Progenitor cell of endocrine pancreas (in vitro differentiated cells): ENCODE data around the gene CISD1. TPM values are rescaled to one million over a fixed set of nuclear protein-coding genes. Genes with fewer than 3 reads are reported as not detected.
A peak's percentile ranks its signal among the peaks of the same experiment; 100 is the strongest.

Experiments
- DNase-seq: peaks from one replicate; pipeline ENCODE4 v3.0.0; 2021; ENCODE audit warnings: low spot score; ENCODE audit not compliant: unreplicated experiment
- H3K27ac Mint-ChIP-seq: 2 replicates; pipeline ENCODE4 v1.8.0; 2021; ENCODE audit warnings: mild to moderate bottlenecking, moderate library complexity, mixed read lengths
- H3K27me3 Mint-ChIP-seq: 2 replicates; pipeline ENCODE4 v1.8.0; 2021; ENCODE audit warnings: mixed read lengths
- H3K36me3 Mint-ChIP-seq: 2 replicates; pipeline ENCODE4 v1.8.0; 2022; ENCODE audit warnings: mixed read lengths; ENCODE audit not compliant: insufficient read depth
- H3K4me1 Mint-ChIP-seq: 2 replicates; pipeline ENCODE4 v1.8.0; 2021; ENCODE audit warnings: low read depth, mixed read lengths
- H3K4me3 Mint-ChIP-seq: 2 replicates; pipeline ENCODE4 v1.8.0; 2021; ENCODE audit warnings: low read depth, mild to moderate bottlenecking, moderate library complexity, mixed read lengths
- H3K9me3 Mint-ChIP-seq: 2 replicates; pipeline ENCODE4 v1.8.0; 2021; ENCODE audit warnings: low read depth, mixed read lengths
- total RNA-seq: library from RNA; stranded (reverse); gene quantifications from 2 replicates; pipeline ENCODE4 v1.2.1, GENCODE V29; 2021
- TF ChIP-seq, protein P1 (sequence below): fragments of 200-600 bp; sonication (generic); IDR thresholded peaks from one replicate; pipeline ENCODE4 v1.5.0; 2021; ENCODE audit warnings: antibody characterized with exemption, mild to moderate bottlenecking; ENCODE audit not compliant: unreplicated experiment

CISD1 gene
- total RNA-seq, 1 donor from 2014 or later = 31.7 TPM

DNA sequence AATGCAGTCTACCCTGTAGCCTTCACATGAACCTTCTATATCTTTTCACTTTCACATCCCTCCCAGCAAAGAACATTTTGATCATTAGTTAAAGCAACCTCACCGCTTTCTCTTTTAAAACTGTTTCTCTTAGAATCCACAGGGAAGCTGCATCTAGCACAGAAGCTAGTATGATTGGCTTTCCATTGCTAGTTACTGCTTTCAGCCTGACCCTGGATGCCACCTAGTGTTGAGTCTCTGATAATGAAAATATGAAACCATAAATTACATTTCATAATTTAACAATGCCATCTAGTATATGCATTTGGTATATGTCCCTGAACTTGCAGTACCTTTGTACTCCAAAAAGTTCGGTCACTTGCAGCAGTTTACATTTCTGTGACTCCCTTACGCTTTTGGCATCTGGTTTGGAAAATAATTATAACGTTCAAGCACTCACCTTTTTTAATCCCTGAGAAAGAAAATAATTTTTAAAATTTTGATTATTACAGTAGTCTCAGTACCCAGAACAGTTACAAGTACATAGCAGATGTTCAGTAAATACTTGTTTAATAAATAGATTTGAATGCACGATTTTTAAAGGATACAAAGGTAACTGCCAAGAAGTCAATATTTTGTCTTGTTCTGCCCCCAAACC is 22.7 kb downstream of the CISD1 start:
- no peaks in the 10 kb centered on the region for H3K27me3 Mint-ChIP-seq
- no peak for DNase-seq
- TF ChIP-seq, protein P1, sequence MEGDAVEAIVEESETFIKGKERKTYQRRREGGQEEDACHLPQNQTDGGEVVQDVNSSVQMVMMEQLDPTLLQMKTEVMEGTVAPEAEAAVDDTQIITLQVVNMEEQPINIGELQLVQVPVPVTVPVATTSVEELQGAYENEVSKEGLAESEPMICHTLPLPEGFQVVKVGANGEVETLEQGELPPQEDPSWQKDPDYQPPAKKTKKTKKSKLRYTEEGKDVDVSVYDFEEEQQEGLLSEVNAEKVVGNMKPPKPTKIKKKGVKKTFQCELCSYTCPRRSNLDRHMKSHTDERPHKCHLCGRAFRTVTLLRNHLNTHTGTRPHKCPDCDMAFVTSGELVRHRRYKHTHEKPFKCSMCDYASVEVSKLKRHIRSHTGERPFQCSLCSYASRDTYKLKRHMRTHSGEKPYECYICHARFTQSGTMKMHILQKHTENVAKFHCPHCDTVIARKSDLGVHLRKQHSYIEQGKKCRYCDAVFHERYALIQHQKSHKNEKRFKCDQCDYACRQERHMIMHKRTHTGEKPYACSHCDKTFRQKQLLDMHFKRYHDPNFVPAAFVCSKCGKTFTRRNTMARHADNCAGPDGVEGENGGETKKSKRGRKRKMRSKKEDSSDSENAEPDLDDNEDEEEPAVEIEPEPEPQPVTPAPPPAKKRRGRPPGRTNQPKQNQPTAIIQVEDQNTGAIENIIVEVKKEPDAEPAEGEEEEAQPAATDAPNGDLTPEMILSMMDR = peak; percentile 63
- H3K36me3 Mint-ChIP-seq = no peaks in the 10 kb centered on the region
- no peak overlapping the region for H3K27ac Mint-ChIP-seq
- no peaks in the 10 kb centered on the region for H3K4me1 Mint-ChIP-seq
- H3K4me3 Mint-ChIP-seq = no peak overlapping the region
- no peaks in the 10 kb centered on the region for H3K9me3 Mint-ChIP-seq

DNA sequence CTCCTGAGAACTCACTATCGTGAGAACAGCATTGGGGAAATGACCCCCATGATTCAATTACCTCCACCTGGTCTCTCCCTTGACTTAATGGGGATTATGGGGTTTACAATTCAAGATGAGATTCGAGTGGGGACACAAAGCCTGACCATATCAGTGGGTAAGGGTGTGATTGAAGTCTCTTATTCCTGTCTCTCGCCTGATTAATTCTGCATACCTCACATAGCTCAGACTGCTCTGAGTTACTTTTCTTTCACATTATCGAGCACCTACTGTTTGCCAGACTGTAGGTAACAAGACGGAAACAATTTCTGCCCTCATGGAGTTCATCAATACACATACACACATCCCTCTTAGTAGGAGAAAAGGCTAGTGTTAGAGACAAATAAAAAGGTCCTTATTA is 25.0 kb downstream of the CISD1 start:
- Mint-ChIP-seq H3K36me3 (no peaks in the 10 kb centered on the region), H3K4me3 (no peak overlapping the region), H3K27ac (no peak overlapping the region), H3K27me3 (no peaks in the 10 kb centered on the region), H3K4me1 (no peaks in the 10 kb centered on the region), H3K9me3 (no peaks in the 10 kb centered on the region)
- no peak for DNase-seq
- TF ChIP-seq, protein P1 = no peak

DNA sequence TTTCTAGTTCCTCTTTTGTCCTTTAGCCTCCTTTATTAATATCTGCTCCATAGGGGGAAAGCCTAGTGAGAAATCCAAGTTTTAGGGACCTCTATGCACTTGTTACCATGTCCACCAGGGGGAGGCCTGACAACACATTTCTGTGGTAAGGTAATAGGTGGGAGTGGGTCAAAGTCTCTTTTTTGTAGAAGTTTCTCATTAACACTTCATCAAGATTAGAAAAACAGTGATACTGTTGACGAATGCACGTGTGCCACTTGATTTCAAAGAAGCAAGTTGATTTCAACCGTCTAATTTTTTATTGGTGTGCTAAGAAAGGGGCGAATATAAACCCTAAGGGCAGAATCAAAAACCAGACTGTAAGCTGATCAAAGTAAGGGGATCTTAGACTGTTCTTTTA is 30.6 kb downstream of the CISD1 start:
- Mint-ChIP-seq H3K27me3 (no peaks in the 10 kb centered on the region), H3K9me3 (no peaks in the 10 kb centered on the region), H3K4me3 (no peak overlapping the region), H3K4me1 (peaks cover 28% of the 10 kb centered on the region), H3K36me3 (no peaks in the 10 kb centered on the region), H3K27ac (no peak overlapping the region)
- TF ChIP-seq, protein P1 = peak; percentile 89
- DNase-seq = peak; percentile 50

DNA sequence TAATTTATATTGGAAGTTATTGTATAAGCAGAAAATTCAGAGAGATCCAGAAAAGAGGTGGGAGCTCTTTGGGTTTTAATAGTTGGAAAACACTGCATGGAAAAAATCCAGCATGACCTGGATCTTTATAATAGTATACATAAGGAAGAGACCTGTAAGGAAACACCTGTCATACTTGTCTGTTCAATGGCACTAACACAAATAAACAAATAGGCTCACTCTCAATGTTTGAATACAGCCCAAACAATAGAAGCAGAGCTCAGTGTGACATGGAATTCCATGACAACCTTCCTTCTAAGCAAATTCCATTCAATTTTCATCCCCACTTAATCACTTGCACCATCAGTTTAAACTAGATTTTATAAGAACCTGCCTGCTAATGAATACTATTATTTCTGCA is 31.7 kb downstream of the CISD1 start:
- Mint-ChIP-seq H3K4me1 (peaks cover 28% of the 10 kb centered on the region), H3K4me3 (no peak overlapping the region), H3K36me3 (no peaks in the 10 kb centered on the region), H3K27ac (no peak overlapping the region), H3K27me3 (no peaks in the 10 kb centered on the region), H3K9me3 (no peaks in the 10 kb centered on the region)
- TF ChIP-seq, protein P1 = no peak
- no peak for DNase-seq

GRCh38 chr10:58302254-58302653 is 33.3 kb downstream of the CISD1 start:
- Mint-ChIP-seq H3K36me3 (no peaks in the 10 kb centered on the region), H3K9me3 (no peaks in the 10 kb centered on the region), H3K4me1 (peaks cover 28% of the 10 kb centered on the region), H3K27me3 (no peaks in the 10 kb centered on the region), H3K27ac (peak overlapping the region; percentile 50), H3K4me3 (no peak overlapping the region)
- TF ChIP-seq, protein P1 = no peak
- no peak for DNase-seq
